ENCODE measurements around the gene HTT. TPM values are rescaled to one million over a fixed set of nuclear protein-coding genes. Genes with fewer than 3 reads are reported as not detected.

Gene HTT
- total RNA-seq, 1 experiment from 2014 or later: 64.4 TPM

DNA sequence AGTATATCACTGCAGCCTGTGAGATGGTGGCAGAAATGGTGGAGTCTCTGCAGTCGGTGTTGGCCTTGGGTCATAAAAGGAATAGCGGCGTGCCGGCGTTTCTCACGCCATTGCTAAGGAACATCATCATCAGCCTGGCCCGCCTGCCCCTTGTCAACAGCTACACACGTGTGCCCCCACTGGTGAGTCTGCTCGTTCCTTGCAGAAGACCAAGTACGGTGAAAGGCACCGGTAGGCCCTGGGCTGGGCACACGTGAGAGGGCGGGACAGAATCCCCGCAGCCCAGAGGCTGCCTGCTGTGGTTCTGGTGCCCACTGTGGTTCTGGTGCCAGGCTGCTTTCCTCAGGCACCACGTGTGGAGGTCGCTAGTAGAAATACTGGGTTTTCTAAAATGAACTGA, 143.3 kb downstream of the HTT start:
- no peak overlapping the region for H3T11ph ChIP-seq (ENCODE audit: low read length)
- no CpG with 5 or more reads among the region's 16 CpGs for WGBS (ENCODE audit: extremely low coverage, insufficient read length, low lambda C conversion rate)
- H3K27me3 Mint-ChIP-seq (ENCODE audit: low read depth): no peaks in the 10 kb centered on the region

More for the DNA sequence above, 143.3 kb downstream of the HTT start:
- Histone ChIP-seq H4K5ac (ENCODE audit: insufficient read length, low read depth, low read length) (no peak overlapping the region), H2BK120ac (ENCODE audit: low read depth, low read length, poor library complexity, severe bottlenecking) (no peak overlapping the region), H3K9ac (ENCODE audit: extremely low read depth, insufficient read length, low read length) (no peak overlapping the region), H4K20me1 (ENCODE audit: control insufficient read depth, insufficient read depth, insufficient read length) (no peaks in the 10 kb centered on the region), H3K27me3 (ENCODE audit: insufficient read depth, low read length) (no peaks in the 10 kb centered on the region), H3K27ac (ENCODE audit: insufficient read length, low read depth, low read length) (no peak overlapping the region), H3K79me1 (ENCODE audit: insufficient read depth, low read depth, low read length, poor library complexity, severe bottlenecking) (no peaks in the 10 kb centered on the region), H3K14ac (ENCODE audit: insufficient read depth, low read length) (no peak overlapping the region), H3K4me2 (ENCODE audit: insufficient read depth, insufficient read length, low read length) (no peak overlapping the region), H2AK5ac (ENCODE audit: insufficient read length, low read length) (no peak overlapping the region), H3K23ac (ENCODE audit: insufficient read length, low read depth, low read length) (no peak overlapping the region), H4K91ac (ENCODE audit: insufficient read length, low read depth, low read length) (no peak overlapping the region), H2BK12ac (ENCODE audit: insufficient read length, low read depth, low read length) (no peak overlapping the region), H3K4ac (ENCODE audit: low read depth, low read length) (no peak overlapping the region), H2BK5ac (ENCODE audit: insufficient read length, low read length) (no peak overlapping the region), H3K9me3 (ENCODE audit: control insufficient read depth, low read depth, low read length) (no peaks in the 10 kb centered on the region), H4K8ac (replicated peaks; ENCODE audit: insufficient read length, low read depth, low read length) (no peak overlapping the region), H3K23me2 (ENCODE audit: insufficient read length, low read depth, low read length, poor library complexity, severe bottlenecking) (no peaks in the 10 kb centered on the region), H3K18ac (ENCODE audit: insufficient read length, low read depth, low read length) (no peak overlapping the region), H2BK15ac (ENCODE audit: low read depth, low read length) (no peak overlapping the region), H2BK20ac (ENCODE audit: low read depth, low read length, poor library complexity, severe bottlenecking) (no peak overlapping the region), H3K4me1 (ENCODE audit: insufficient read depth, low read length) (no peaks in the 10 kb centered on the region), H3K79me2 (ENCODE audit: insufficient read depth, low read length) (no peaks in the 10 kb centered on the region), H2AFZ (ENCODE audit: low read length) (no peak overlapping the region), H3K56ac (ENCODE audit: insufficient read length, low read depth, low read length) (no peak overlapping the region)
- peaks cover 30 to 89% (median 80%) of the 10 kb centered on the region in 3 experiments; a peak in 6 of 7 replicates for H3K36me3 Mint-ChIP-seq (ENCODE audit: insufficient read depth in 1 of 3, low read depth in 3 of 3)
- no peak overlapping the region for H3K4me3 Mint-ChIP-seq
- TF ChIP-seq, protein P1, sequence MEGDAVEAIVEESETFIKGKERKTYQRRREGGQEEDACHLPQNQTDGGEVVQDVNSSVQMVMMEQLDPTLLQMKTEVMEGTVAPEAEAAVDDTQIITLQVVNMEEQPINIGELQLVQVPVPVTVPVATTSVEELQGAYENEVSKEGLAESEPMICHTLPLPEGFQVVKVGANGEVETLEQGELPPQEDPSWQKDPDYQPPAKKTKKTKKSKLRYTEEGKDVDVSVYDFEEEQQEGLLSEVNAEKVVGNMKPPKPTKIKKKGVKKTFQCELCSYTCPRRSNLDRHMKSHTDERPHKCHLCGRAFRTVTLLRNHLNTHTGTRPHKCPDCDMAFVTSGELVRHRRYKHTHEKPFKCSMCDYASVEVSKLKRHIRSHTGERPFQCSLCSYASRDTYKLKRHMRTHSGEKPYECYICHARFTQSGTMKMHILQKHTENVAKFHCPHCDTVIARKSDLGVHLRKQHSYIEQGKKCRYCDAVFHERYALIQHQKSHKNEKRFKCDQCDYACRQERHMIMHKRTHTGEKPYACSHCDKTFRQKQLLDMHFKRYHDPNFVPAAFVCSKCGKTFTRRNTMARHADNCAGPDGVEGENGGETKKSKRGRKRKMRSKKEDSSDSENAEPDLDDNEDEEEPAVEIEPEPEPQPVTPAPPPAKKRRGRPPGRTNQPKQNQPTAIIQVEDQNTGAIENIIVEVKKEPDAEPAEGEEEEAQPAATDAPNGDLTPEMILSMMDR (conservative IDR thresholded peaks at IDR 0.05): no peak
- no peak for DNase-seq
- no peaks in the 10 kb centered on the region for H3K4me1 Mint-ChIP-seq
- H3K27ac Mint-ChIP-seq: no peak overlapping the region
- H3K9me3 Mint-ChIP-seq: no peaks in the 10 kb centered on the region
